ENCODE results near the gene NRG2.

NRG2 gene

DNA sequence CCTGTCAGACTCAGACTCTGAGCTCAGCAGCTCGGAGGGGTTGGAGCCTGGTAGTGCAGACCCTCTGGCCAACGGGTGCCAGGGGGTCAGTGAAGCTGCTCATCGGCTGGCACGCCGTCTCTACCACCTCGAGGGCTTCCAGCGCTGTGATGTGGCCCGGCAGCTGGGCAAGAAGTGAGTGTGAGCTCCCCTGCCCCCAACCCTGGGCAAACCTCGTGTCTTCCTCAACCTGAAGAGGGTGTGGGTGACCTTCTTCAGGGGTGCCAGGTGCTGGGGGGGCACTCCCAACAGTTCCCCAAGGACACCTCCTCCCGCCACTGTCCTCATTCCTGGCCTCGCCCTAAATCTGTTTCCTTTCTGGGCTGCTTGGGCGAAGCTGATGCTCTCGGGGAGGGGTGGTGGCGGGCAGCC, 228.9 kb downstream of the NRG2 start:
- no peak for DNase-seq (ENCODE audit: low read depth)
- TF ChIP-seq, protein P1, sequence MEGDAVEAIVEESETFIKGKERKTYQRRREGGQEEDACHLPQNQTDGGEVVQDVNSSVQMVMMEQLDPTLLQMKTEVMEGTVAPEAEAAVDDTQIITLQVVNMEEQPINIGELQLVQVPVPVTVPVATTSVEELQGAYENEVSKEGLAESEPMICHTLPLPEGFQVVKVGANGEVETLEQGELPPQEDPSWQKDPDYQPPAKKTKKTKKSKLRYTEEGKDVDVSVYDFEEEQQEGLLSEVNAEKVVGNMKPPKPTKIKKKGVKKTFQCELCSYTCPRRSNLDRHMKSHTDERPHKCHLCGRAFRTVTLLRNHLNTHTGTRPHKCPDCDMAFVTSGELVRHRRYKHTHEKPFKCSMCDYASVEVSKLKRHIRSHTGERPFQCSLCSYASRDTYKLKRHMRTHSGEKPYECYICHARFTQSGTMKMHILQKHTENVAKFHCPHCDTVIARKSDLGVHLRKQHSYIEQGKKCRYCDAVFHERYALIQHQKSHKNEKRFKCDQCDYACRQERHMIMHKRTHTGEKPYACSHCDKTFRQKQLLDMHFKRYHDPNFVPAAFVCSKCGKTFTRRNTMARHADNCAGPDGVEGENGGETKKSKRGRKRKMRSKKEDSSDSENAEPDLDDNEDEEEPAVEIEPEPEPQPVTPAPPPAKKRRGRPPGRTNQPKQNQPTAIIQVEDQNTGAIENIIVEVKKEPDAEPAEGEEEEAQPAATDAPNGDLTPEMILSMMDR (IDR thresholded peaks at IDR 0.05; ENCODE audit: control insufficient read depth, extremely low read depth, insufficient read depth): no peak
- H3K4me3 ChIP-seq (ENCODE audit: low read depth, low read length): no peak overlapping the region

DNA sequence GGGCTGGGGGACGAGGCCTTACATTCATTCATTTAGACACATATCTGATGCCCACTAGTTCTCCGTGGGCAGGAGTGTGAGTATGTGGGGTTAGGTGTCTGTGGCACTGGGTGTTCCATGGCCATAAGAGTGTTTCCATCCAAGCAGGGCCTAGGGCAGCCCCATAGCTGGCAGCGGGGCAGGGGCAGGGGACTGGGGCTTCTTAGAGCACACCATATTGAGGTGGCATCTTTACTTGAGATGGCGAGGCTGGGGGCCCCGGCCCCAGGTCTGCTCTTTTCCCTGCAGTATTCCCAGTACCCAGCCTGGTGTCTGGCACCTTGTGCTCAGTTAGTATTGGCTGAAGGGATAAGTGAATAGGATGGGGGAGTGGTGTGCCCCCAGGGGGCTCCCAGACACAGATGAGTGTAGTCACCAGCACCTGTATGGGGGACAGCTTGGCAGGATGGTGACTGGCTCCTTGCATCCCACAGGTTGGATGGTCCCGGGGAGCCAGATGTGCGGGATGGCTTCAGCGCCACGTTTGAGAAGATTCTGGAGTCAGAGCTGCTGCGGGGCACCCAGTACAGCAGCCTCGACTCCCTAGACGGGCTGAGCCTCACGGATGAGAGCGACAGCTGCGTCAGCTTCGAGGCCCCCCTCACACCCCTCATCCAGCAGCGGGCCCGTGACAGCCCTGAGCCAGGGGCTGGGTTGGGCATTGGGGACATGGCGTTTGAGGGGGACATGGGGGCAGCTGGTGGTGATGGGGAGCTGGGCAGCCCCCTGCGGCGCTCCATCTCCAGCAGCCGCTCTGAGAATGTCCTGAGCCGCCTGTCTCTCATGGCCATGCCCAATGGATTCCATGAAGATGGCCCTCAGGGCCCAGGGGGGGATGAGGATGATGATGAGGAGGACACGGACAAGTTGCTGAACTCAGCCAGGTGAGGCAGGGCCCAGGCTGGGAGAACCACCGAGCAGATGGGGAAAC, 230.0 kb downstream of the NRG2 start:
- DNase-seq (ENCODE audit: low read depth): no peak
- TF ChIP-seq, protein P1 (IDR thresholded peaks at IDR 0.05; ENCODE audit: control insufficient read depth, extremely low read depth, insufficient read depth): no peak
- H3K4me3 ChIP-seq (ENCODE audit: low read depth, low read length): no peak overlapping the region

DNA sequence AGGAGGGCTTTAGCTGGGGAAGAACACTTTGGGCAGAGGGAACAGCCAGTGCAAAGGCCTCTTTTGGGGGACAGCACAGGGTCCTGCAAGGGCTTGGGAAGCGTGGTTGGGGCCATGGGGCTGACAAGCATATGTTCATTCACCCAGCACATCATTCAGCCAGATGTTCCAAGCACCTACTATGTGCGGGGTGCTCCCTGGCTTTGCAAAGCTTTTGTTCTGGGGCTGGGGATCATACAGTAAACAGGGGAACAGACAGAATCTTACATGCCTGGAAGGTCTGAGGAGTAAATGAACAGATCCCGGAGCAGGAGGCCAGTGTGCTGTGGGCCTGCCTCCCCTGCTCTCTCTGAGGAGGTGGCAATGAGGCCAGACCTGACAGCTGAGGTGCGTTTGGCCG, 230.8 kb downstream of the NRG2 start:
- TF ChIP-seq, protein P1 (IDR thresholded peaks at IDR 0.05; ENCODE audit: control insufficient read depth, extremely low read depth, insufficient read depth): no peak
- no peak overlapping the region for H3K4me3 ChIP-seq (ENCODE audit: low read depth, low read length)
- DNase-seq (ENCODE audit: low read depth): no peak

DNA sequence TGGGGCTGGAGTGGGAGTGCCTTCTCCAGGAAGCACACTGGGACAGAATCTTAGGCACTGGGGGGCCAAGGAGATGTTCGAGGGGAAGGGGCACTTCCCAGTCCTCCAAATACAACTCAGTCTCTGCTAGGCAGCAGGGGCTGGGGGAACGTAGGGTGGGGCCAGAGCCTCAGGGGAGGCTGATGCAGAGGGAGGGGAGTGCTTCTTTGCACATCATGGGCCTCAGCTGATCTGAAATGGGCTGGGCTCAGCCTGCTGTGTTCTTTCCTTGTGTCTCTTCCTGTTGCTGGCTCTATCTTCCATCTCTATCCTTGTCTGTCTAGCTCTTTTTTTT, 231.9 kb downstream of the NRG2 start:
- no peak for DNase-seq (ENCODE audit: low read depth)
- TF ChIP-seq, protein P1 (IDR thresholded peaks at IDR 0.05; ENCODE audit: control insufficient read depth, extremely low read depth, insufficient read depth): no peak
- no peak overlapping the region for H3K4me3 ChIP-seq (ENCODE audit: low read depth, low read length)

DNA sequence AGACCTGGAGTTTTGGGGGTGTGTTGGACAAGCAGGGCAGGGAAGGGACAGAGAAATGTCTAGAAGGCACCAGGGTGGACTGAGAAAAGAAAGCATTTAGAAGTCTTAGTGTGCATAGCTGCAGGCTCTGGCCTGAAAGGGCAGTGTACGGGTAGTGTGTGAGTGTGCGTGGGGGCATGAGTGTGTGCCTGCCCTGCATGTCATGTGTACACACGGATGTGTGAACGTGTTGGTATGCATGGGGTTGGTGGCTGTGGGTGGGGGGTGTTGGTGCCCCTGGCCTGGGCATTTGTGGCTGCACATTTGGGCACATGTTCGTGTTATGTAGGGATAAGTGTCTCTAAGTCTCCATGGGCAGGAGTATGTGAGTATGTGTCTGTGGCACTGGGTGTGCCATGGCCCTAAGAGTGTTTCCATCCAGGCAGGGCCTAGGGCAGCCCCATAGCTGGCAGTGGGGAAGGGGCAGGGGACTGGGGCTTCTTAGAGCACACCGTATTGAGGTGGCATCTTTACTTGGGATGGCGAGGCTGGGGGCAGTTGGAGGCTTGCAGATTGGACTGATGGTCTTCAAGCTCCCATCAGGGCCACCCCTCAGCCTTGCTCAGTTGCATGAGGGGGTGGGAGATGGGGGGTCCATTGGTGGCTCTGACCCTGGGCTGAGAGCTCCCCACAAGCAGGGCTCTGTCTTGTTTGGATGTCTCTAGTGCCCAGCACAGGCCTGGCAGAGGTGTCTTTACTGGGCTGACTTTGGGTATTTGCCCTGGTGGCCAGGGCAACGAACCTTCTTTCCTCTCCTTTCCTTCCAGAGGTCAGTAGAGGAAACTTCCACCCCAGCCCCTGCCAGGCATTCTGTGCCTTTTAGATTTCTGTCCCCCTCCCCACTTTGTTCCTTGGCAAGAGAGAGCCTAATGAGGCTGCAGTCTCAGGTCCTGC, 232.5 kb downstream of the NRG2 start:
- H3K4me3 ChIP-seq (ENCODE audit: low read depth, low read length): no peak overlapping the region
- DNase-seq (ENCODE audit: low read depth): no peak
- TF ChIP-seq, protein P1 (IDR thresholded peaks at IDR 0.05; ENCODE audit: control insufficient read depth, extremely low read depth, insufficient read depth): no peak

DNA sequence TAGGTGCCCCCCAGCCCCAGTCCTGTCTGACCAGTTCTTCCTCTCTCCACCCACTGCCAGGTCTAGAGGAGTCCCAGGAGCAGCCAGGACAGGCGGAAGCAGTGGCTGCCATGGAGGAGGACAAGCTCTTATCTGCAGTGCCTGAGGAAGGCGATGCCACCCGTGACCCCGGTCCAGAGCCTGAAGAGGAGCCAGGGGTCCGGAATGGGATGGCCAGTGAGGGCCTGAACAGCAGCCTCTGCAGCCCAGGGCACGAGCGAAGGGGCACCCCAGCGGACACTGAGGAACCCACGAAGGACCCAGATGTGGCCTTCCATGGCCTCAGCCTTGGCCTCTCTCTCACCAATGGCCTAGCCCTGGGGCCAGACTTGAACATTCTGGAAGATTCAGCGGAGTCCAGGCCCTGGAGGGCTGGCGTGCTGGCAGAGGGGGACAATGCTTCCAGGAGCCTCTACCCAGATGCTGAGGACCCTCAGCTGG, 233.7 kb downstream of the NRG2 start:
- no peak for DNase-seq (ENCODE audit: low read depth)
- TF ChIP-seq, protein P1 (IDR thresholded peaks at IDR 0.05; ENCODE audit: control insufficient read depth, extremely low read depth, insufficient read depth): no peak
- no peak overlapping the region for H3K4me3 ChIP-seq (ENCODE audit: low read depth, low read length)
